GM23248 (cell line): Measurements from ENCODE around the gene NOL6. TPM values are rescaled to one million over a fixed set of nuclear protein-coding genes. Genes with fewer than 3 reads are reported as not detected.

ENCODE experiments used
- DNase-seq: peaks from one replicate; pipeline ENCODE4 v3.0.0-alpha.2; 2015
- H2AFZ ChIP-seq: fragments of 200-600 bp; sonication (generic); 2 replicates; pipeline ENCODE4 v1.6.1; 2016; ENCODE audit warnings: antibody characterized with exemption
- H3F3A ChIP-seq: fragments of 200-600 bp; sonication (generic); 2 replicates; pipeline ENCODE4 v1.6.1; 2016; ENCODE audit warnings: mild to moderate bottlenecking, antibody characterized with exemption, mixed run types; ENCODE audit not compliant: insufficient read depth
- H3K27ac ChIP-seq: fragments of 200-600 bp; sonication (generic); 2 replicates; pipeline ENCODE4 v1.5.1; 2016; ENCODE audit warnings: mild to moderate bottlenecking
- H3K27me3 ChIP-seq: fragments of 200-600 bp; sonication (generic); replicated peaks from 2 replicates; pipeline ENCODE4 v1.6.1; 2016; ENCODE audit warnings: mild to moderate bottlenecking; ENCODE audit not compliant: insufficient read depth
- H3K36me3 ChIP-seq: fragments of 200-600 bp; sonication (generic); 2 replicates; pipeline ENCODE4 v1.6.1; 2016; ENCODE audit warnings: low read depth, mild to moderate bottlenecking
- H3K4me1 ChIP-seq: fragments of 200-600 bp; sonication (generic); 2 replicates; pipeline ENCODE4 v1.6.1; 2016; ENCODE audit warnings: mild to moderate bottlenecking; ENCODE audit not compliant: insufficient read depth
- H3K4me2 ChIP-seq: fragments of 200-600 bp; sonication (generic); one replicate; pipeline ENCODE4 v1.6.1; 2016; ENCODE audit warnings: mild to moderate bottlenecking; ENCODE audit not compliant: unreplicated experiment
- H3K4me3 ChIP-seq: fragments of 200-600 bp; sonication (generic); 2 replicates; pipeline ENCODE4 v1.5.1; 2016; ENCODE audit warnings: mild to moderate bottlenecking
- H3K79me2 ChIP-seq: fragments of 200-600 bp; sonication (generic); 2 replicates; pipeline ENCODE4 v1.6.1; 2016; ENCODE audit warnings: mild to moderate bottlenecking; ENCODE audit not compliant: insufficient read depth
- H3K9ac ChIP-seq: fragments of 200-600 bp; sonication (generic); 2 replicates; pipeline ENCODE4 v1.6.1; 2016; ENCODE audit warnings: mild to moderate bottlenecking
- H3K9me2 ChIP-seq: fragments of 200-600 bp; sonication (generic); 2 replicates; pipeline ENCODE4 v1.6.1; 2016; ENCODE audit warnings: mixed run types, mild to moderate bottlenecking, moderate library complexity; ENCODE audit not compliant: insufficient read depth
- H3K9me3 ChIP-seq: fragments of 200-600 bp; sonication (generic); one replicate; pipeline ENCODE4 v1.6.1; 2017; ENCODE audit warnings: low read depth
- H4K20me1 ChIP-seq: fragments of 200-600 bp; sonication (generic); 2 replicates; pipeline ENCODE4 v1.6.0; 2016; ENCODE audit not compliant: insufficient read depth
- EZH2 ChIP-seq: fragments of 200-600 bp; sonication (generic); IDR thresholded peaks from 2 replicates; pipeline ENCODE4 v1.6.1; 2018; ENCODE audit warnings: antibody characterized with exemption, mild to moderate bottlenecking; ENCODE audit not compliant: insufficient read depth, poor library complexity, severe bottlenecking
- EZH2phosphoT487 ChIP-seq: fragments of 200-600 bp; sonication (generic); IDR thresholded peaks from 2 replicates; pipeline ENCODE4 v1.6.1; 2018; ENCODE audit warnings: antibody characterized with exemption, moderate library complexity, mild to moderate bottlenecking, low read depth; ENCODE audit not compliant: insufficient read depth
- WGBS, 2 experiments: methylation state at CpG; one replicate each; pipeline ENCODE4 v1.1.6; 2015 to 2017; ENCODE audit warnings: low lambda C conversion rate in 2 of 2, low coverage in 1 of 2; ENCODE audit errors: missing lambda C conversion rate in 2 of 2; 5-methylcytosine and 5-hydroxymethylcytosine counted together
- in situ Hi-C: fragments of 300-500 bp; cut with MboI; formaldehyde crosslinking; loops from 2 replicates; pipeline ENCODE4 v1.15.0; 2020
- polyA plus RNA-seq: library from polyadenylated mRNA; unstranded; fragments of >200 nt; fragmentation: Nextera tagmentation; extraction: Ambion mirVana; gene quantifications from 2 replicates; pipeline ENCODE4 v1.2.1, GENCODE V29; 2016
- total RNA-seq: library from RNA; depleted of rRNA; stranded (reverse); fragments of >200 nt; shearing (Covaris generic); gene quantifications from 2 replicates; pipeline ENCODE4 v1.2.3, GENCODE V29; 2014

NOL6 gene
- total and polyA plus RNA-seq, 2 experiments from 2014 or later = 18.0 to 31.2 TPM

- H4K20me1 ChIP-seq = no peaks in the 10 kb centered on the region
- H3F3A ChIP-seq = 0 out of 2 replicates have a peak, but pooled peaks cover 8% of the 10 kb centered on the region
- no peak overlapping the region for H3K9ac ChIP-seq
- in situ Hi-C loops = no loop called here
- H3K27me3 ChIP-seq = peaks cover 6% of the 10 kb centered on the region
- H3K4me2 ChIP-seq = no peak overlapping the region
- H3K79me2 ChIP-seq = no peaks in the 10 kb centered on the region
- 62 to 74% methylated on average over 8 of the region's 8 CpGs for WGBS, 2 experiments
- no peaks in the 10 kb centered on the region for H3K36me3 ChIP-seq
- TF ChIP-seq EZH2 (no peak), EZH2phosphoT487 (no peak)
- DNase-seq = no peak
- H3K9me2 ChIP-seq = no peaks in the 10 kb centered on the region
- H3K4me3 ChIP-seq = no peak overlapping the region
- no peaks in the 10 kb centered on the region for H3K9me3 ChIP-seq
- H2AFZ ChIP-seq = no peak overlapping the region
- peaks cover 5% of the 10 kb centered on the region; the same call in 1 of the 2 replicates for H3K4me1 ChIP-seq
- H3K27ac ChIP-seq = no peak overlapping the region
Observed at GRCh38 chr9:33433871-33434270, 39.9 kb downstream of the NOL6 start.

GRCh38 chr9:33431420-33431819, 42.3 kb downstream of the NOL6 start:
- 5 to 31% methylated on average over 2 of the region's 2 CpGs for WGBS, 2 experiments
- no peaks in the 10 kb centered on the region for H3K79me2 ChIP-seq
- 0 out of 2 replicates have a peak, but pooled peaks cover 8% of the 10 kb centered on the region for H3F3A ChIP-seq
- H3K4me1 ChIP-seq = peaks cover 5% of the 10 kb centered on the region; the same call in 1 of the 2 replicates
- no peaks in the 10 kb centered on the region for H4K20me1 ChIP-seq
- no peak for DNase-seq
- peaks cover 6% of the 10 kb centered on the region for H3K27me3 ChIP-seq
- H3K36me3 ChIP-seq = no peaks in the 10 kb centered on the region
- H3K4me3 ChIP-seq = no peak overlapping the region
- H3K9me3 ChIP-seq = no peaks in the 10 kb centered on the region
- H3K27ac ChIP-seq = no peak overlapping the region
- no peak for TF ChIP-seq EZH2
- TF ChIP-seq EZH2phosphoT487 = no peak
- H3K4me2 ChIP-seq = no peak overlapping the region
- H2AFZ ChIP-seq = no peak overlapping the region
- in situ Hi-C loops = no loop called here
- no peaks in the 10 kb centered on the region for H3K9me2 ChIP-seq
- H3K9ac ChIP-seq = no peak overlapping the region

GRCh38 chr9:33430942-33431341, 42.8 kb downstream of the NOL6 start:
- 0 to 13% methylated on average over 1 of the region's 1 CpG for WGBS, 2 experiments
- Histone ChIP-seq H3K4me1 (peaks cover 5% of the 10 kb centered on the region; the same call in 1 of the 2 replicates), H3K9me3 (no peaks in the 10 kb centered on the region), H3K9ac (no peak overlapping the region), H2AFZ (no peak overlapping the region), H3K4me2 (no peak overlapping the region), H3K27ac (no peak overlapping the region), H3K36me3 (no peaks in the 10 kb centered on the region), H3K79me2 (no peaks in the 10 kb centered on the region), H3K9me2 (no peaks in the 10 kb centered on the region), H4K20me1 (no peaks in the 10 kb centered on the region), H3K4me3 (no peak overlapping the region), H3F3A (0 out of 2 replicates have a peak, but pooled peaks cover 8% of the 10 kb centered on the region), H3K27me3 (peaks cover under 1% of the 10 kb centered on the region; the same call in 1 of the 2 replicates)
- peak; percentile 44 for DNase-seq
- TF ChIP-seq EZH2phosphoT487 (no peak), EZH2 (no peak)
- in situ Hi-C loops = no loop called here

- Histone ChIP-seq H3K4me3 (no peak overlapping the region), H3F3A (peaks cover 13% of the 10 kb centered on the region; the same call in 1 of the 2 replicates), H3K4me2 (no peak overlapping the region), H3K27ac (no peak overlapping the region), H3K27me3 (no peaks in the 10 kb centered on the region), H3K9me3 (no peaks in the 10 kb centered on the region), H3K79me2 (no peaks in the 10 kb centered on the region), H2AFZ (no peak overlapping the region), H3K9ac (no peak overlapping the region), H3K9me2 (no peaks in the 10 kb centered on the region), H3K4me1 (peaks cover 10% of the 10 kb centered on the region), H3K36me3 (no peaks in the 10 kb centered on the region), H4K20me1 (no peaks in the 10 kb centered on the region)
- TF ChIP-seq EZH2phosphoT487 = no peak
- TF ChIP-seq EZH2 = no peak
- WGBS, 2 experiments = 53 to 62% methylated on average over 3 of the region's 3 CpGs
- peak; percentile 35 for DNase-seq
- in situ Hi-C loops = no loop called here
Observed at GRCh38 chr9:33429256-33429985, 44.3 kb downstream of the NOL6 start.
